GM18873 (cell line): Measurements from ENCODE around the gene RPL32.
A peak's percentile ranks its signal among the peaks of the same experiment; 100 is the strongest.
"Not testable (repeated sequence)": the region's sequence is repeated elsewhere in the genome, so short reads cannot be mapped to it uniquely, and the experiment has no call there.

Source experiments
- ATAC-seq: cut with Tn5 transposase; IDR thresholded peaks from one replicate; pipeline ENCODE4 v1.9.1; 2021; ENCODE audit warnings: mild to moderate bottlenecking, moderate library complexity, moderate number of reproducible peaks; ENCODE audit not compliant: unreplicated experiment, low FRiP score

The RPL32 gene

GRCh38 chr3:12810013-12810780 lies 31.2 kb downstream of the RPL32 start:
- peak; percentile 97 for ATAC-seq

GRCh38 chr3:12809435-12809834 lies 31.9 kb downstream of the RPL32 start:
- ATAC-seq = no peak

- ATAC-seq = no peak
Measured at GRCh38 chr3:12809001-12809400, 32.4 kb downstream of the RPL32 start.

DNA sequence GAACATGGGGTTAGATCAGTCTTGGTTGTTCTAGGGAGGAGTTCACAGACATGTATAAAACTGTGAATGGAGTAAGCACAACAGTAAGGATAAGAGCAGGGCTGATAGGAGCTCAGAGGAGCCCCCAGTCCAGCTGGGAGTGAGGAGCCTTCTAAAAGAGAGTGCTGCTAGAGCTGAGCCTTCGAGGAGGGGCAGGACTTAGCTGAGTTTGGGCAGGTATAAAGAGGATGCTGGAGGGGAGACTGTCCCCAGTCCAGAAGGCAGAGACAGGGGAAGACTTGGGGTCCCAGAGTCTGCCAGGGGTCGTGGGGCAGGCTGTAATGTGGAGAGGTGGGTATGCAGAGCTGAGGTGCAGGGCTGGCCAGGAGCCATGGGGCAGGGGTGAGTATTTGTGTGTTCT lies 32.8 kb downstream of the RPL32 start:
- no peak for ATAC-seq

DNA sequence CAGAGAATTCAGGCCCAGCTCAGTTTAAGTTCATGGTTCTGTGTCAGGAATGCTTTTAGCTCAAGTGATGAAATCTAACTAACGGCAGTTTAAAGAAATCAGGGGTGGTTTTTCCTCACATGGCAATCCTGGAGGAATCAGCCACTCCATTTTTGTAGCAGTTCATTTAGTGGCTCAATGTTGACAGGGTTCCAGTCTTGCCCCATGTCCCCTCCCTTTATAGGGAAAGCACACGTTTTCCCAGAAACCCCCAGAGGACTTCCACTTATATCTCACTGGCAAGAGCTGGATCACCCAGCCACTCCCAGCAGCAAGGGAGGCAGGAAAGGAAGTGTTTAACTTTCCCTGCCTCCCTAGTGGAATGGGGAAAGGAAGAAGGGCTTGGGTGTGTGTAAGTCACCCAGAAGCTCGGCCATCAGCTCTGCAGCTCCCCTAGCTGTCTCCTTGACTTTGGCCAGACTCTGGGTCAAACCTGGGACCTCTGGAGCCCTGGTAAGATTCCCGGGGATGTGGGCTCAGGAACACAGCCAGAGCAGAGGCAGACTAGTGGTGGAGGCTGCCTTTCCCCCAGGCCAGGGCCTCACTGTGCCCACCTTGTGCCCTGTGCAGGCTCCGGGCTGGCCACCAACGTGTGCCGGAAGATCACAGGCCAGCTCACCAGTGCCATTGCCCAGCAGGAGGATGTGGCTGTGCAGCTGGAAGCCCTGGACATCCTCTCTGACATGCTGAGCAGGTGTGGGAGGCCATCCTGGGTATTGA lies 33.6 kb downstream of the RPL32 start:
- no peak for ATAC-seq

DNA sequence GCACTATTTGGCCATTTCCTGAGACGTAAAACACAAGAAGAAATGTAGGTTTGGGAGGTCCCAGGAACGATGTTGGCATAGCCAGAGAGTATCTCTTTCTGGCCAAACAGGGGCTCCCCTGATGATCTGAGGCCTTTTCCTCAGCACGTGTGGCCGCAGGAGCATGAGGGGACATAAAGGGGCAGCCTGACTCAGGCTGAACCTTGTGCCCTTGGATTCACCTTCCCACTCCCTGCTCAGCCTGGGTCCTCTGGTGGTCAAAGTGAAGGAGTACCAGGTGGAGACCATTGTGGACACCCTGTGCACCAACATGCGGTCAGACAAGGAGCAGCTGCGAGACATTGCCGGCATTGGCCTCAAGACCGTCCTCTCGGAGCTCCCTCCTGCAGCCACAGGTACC lies 34.3 kb downstream of the RPL32 start:
- no peak for ATAC-seq

DNA sequence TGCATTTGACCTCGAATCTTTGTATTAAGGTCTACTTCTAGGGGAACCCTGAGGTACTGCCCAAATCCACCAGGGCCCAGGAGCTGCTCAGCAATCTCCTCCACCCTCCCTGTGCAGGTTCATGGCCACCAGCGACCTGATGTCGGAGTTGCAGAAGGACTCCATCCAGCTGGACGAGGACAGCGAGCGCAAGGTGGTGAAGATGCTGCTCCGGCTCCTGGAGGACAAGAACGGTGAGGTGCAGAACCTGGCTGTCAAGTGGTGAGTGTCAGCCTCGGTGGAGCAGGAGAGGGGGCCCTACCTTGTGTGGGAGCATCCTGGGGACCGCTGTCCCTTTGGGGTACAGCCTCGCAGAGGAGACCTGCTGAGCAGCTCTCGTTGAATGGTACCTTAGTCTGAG lies 38.0 kb downstream of the RPL32 start:
- no peak for ATAC-seq

DNA sequence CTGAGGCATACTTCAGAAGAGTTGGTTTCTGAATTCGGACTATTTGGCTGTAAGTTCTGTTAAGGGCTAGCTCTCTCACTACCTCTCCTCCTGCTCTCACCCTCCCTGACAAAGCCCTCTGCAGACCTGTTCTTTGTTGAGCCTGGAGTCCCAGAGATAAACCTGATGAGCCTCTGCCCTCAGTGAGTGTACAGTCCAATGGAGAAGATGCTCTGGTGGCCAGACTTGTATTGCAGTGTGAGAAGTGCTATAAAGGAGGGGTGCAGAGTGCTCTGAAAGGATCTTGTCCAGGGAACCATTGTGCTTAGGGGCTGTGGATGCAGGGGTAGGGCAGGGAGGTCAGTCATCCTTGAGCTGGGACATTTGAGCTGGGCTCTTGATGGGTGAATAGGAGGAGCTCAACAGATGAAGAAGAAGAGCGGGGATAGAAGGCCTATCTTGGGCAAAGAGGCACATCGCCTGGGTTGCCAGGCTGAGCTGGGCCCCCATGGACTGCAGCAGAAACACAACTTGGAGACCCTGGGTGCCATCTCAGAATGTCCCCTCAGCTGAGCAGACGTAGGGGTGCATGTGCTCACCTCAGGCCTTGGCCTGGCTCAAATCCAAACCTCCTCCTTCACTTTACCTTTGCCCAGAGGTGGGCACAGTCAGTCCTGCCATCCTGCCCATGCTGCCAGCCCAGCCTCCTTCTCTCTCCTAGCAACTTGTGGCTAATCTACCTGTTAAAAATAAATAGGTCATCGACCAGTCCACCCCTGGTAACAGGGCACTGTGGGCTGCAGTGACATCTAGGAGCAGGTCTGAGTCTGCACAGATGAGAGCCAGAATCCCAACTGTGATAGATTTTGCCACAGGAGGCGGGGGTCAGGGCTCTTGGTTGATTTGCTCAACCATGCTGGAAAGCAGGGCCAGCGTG lies 41.6 kb downstream of the RPL32 start:
- ATAC-seq = no peak

- ATAC-seq = no peak
Measured at GRCh38 chr3:12798559-12799179, 42.7 kb downstream of the RPL32 start.

DNA sequence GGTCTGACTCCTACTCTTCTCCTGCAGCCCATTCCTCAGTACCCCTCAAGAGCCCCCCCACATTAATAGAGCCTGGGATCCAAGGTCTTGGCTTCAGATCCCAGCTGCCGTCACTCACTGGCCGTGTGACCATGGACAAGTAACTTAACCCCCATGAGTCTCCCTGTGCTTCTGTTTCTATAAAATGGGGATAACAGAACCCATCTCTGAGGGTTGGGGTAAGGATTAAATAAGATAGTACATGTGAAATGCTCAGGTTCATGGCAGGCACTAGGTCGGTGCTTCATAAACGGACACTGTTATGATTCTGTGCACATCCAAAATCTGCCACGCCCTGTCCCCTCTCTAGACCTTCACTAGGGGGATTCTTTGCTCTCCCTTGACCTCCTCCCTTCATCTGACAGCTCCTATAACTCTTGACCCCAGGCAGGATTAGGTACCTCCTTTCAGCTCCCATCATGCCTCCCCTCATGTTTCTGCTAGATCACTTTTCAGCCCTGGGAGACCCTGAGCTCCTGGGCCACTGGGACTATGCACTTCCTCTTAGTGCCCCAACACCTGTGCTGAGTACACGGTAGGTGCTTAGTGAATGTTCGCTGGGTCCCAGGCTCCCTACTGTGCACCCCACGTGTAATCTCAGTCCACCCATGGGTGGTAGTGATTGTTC lies 43.3 kb downstream of the RPL32 start:
- ATAC-seq = no peak

DNA sequence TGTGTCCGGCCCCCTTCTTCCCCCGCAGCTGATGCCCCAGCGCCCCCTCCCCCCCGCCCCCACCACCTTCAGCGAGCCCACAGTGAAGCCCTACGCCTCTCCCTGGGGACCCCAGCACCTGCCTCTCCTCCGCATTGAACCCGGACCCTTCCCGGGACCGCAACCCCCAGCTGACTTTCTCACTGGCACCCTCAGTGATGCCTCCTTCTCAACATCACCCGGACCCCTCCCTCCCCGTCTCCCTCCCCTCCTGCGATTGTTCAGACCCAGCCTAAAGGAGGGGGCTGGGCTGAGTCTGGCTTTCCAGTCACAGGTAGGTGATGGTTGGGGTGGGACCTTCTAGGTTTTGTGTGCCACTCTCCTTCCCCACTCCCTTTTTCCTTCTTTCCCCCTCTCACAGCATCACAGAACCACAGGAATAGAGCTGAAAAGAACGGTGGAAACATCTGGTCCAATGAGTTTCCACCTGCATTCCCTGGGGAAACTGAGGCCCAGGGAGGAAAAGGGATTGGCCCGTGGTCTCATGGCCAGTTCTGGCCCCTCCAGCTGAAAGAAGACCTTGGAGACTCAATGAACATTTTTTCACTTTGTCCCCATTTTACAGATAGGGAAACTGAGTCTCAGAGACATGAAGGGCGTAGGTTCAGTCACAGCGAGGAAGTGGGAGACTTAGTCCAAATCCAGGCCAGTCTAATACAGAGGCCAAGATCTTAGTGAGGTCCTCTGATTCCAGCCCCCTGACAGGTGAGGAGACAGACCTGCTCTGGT lies 44.1 kb downstream of the RPL32 start:
- no peak for ATAC-seq

DNA sequence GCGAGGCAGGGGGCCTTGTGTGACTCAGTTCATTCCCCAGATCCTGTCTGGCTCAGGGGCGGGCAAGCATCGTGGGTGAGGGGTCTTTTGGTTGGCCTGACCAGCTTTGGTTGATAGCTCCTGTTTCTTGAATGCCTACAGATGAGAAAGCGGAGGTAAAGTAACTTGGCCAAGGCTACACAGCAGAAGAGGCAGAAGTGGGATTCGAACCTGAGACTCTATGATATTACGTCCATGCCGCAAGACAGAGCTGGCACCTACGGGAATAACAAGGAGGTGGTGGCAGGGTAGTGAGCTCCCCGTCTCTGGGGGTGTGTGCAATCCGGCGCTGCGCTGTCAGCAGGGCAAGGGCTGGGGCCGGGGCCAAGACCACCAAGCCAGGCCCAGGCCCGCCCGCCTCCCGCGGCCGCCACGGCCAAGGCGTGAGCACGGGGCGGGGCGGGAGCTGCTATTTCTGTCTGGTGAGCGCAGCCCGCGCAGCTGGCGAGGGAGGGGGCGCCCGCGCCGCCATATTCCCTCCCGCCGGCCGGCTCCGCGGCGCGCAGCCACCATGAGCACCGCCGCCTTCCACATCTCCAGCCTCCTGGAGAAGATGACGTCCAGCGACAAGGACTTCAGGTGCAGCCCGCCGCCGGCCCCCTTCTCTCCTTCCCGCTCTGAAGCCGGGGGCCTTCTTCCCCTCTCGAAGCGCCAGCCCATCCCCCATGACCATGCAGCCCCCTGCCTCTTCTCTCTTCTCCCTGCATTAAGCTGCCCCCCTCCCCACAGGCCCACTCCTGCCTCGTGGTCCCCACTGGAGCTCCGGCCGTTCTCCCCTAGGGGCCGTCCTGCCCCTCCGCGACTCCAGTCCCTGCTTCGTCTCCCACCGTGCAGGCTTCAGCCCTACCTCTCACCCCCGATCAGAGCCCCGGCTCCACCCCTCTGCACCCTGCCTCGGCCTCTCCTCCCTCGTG lies 44.9 kb downstream of the RPL32 start, which contains the start of gene CAND2:
Gene CAND2, plus strand, starts transcription at position 510 of the 953 bp plus-strand sequence. Its CDS starts 41 bp downstream, at position 551.
- ATAC-seq = no peak

- ATAC-seq = no peak
Measured at GRCh38 chr3:12793701-12794100, 47.7 kb downstream of the RPL32 start.

DNA sequence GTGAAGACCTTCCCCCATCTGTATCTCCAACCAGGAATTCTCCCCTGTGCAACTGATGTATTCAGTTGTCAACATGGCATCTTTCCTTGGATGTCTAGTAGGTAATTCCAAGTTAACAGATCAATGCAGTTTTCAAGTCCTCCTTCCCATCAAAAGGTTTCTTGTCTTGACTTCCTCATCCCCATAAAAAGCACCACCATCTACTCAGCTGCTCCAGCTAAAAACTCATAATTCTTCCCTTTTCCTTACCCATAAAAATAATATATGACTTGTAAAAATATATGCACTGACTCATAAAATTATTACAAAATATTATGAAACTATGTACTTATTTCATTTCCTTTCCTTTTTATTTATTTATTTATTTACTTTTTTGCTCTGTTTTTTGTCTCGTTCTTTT lies 49.9 kb downstream of the RPL32 start:
- no peak for ATAC-seq

DNA sequence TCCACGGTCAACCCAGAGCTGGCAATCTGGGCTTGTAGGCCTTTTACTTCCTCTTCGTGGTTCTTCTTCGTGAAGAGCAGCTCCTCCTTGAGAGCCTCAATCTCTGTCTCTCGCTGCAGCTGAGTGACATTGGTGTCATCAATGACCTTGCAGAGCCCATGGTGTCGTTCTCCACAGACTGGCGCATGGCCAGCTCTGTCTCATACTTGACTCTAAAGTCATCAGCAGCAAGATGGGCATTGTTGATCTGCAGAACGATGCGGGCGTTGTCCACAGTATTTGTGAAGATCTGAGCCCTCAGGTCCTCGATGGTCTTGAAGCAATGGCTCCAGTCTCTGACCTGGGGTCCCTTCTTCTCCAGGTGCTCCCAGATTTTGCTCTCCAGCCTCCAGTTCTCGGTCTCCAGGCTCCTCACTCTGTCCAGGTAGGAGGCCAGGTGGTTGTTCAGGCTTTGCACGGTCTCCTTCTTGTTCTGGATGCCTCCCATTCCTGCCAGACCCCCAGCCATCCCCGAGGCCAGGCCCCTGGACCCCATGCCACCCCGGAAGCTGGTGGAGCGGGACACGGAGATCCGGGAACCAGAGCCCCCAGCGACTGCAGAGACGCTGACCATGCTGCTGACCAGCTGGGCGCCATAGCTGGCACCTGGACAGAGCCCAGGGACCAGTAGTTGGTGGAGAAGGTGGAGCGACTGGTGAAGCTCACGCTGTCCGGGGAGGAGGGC lies 53.2 kb downstream of the RPL32 start:
- ATAC-seq = not testable (repeated sequence)

DNA sequence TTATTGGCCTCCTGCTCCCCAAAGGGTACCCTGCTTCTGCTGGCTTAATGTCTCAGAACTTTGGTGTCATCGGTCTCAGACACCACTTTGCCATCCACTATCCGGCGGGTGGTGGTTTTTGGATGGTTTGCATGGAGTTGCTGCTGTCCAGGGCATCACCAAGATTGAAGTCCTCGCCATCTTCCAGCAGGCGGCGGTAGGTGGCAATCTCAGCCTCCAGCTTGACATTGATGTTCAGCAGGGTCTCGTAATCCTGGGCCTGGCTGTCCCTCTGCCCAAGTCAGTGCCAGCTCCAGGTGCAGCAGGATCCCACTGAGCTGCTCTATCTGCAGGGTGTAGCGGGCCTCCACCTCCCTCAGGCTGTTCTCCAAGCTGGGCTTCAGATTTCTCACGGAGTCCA lies 54.0 kb downstream of the RPL32 start:
- not testable (repeated sequence) for ATAC-seq

DNA sequence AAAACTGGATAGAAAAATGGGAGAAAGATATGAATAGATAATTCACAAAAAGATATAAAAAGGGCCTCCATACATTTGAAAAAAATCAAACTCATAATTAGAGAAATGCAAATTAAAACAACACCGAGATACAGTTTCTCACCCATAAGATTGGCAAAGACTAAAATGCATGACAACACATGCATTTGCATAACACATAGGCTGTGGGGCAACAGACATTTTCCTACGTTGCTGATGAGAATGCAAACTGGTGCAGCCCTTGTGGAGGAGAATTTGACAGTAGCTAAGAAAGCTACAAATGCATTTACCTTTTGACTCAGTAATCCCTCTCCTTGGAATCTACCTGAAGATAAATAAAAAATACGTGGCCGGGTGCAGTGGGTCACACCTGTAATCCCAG lies 56.3 kb downstream of the RPL32 start:
- ATAC-seq = no peak
